K562 (cell line): Measurements from ENCODE around the gene KRI1. TPM values are rescaled to one million over a fixed set of nuclear protein-coding genes. Genes with fewer than 3 reads are reported as not detected.
A peak's percentile ranks its signal among the peaks of the same experiment; 100 is the strongest.

ENCODE experiments used
- ARID1B ChIP-seq: fragments of 450-650 bp; IDR thresholded peaks from 2 replicates; pipeline ENCODE4 v1.6.1; 2016; ENCODE audit warnings: antibody characterized with exemption, mild to moderate bottlenecking, inconsistent platforms
- ATF7 ChIP-seq: fragments of 450-650 bp; IDR thresholded peaks from 2 replicates; pipeline ENCODE4 v1.7.1; 2014; ENCODE audit warnings: mild to moderate bottlenecking, moderate library complexity
- EP400 ChIP-seq: fragments of 450-650 bp; IDR thresholded peaks from 2 replicates; pipeline ENCODE4 v1.6.1; 2017; ENCODE audit warnings: antibody characterized with exemption, mild to moderate bottlenecking, moderate library complexity
- ESRRA ChIP-seq: fragments of 450-650 bp; IDR thresholded peaks from 2 replicates; pipeline ENCODE4 v1.6.1; 2014; ENCODE audit warnings: low read depth, mild to moderate bottlenecking, moderate library complexity, borderline replicate concordance
- KDM1A ChIP-seq, 2 experiments: fragments of 450-650 bp; IDR thresholded peaks; 2 replicates each; pipeline ENCODE4 v1.6.1; 2016; ENCODE audit warnings: mild to moderate bottlenecking in 2 of 2
- L3MBTL2 ChIP-seq: fragments of 450-650 bp; IDR thresholded peaks from 2 replicates; pipeline ENCODE4 v1.6.1; 2016; ENCODE audit warnings: mild to moderate bottlenecking, moderate library complexity
- MGA ChIP-seq: fragments of 450-650 bp; IDR thresholded peaks from 2 replicates; pipeline ENCODE4 v1.6.1; 2016; ENCODE audit warnings: mild to moderate bottlenecking, moderate library complexity
- NCOA2 ChIP-seq, 2 experiments: fragments of 450-650 bp; IDR thresholded peaks; 2 replicates each; pipeline ENCODE4 v1.6.1; 2018; ENCODE audit warnings: mild to moderate bottlenecking in 2 of 2, moderate library complexity in 1 of 2; ENCODE audit not compliant: partially characterized antibody in 2 of 2
- PRPF4 ChIP-seq: fragments of 200-400 bp; formaldehyde crosslinking; IDR thresholded peaks from one replicate; pipeline ENCODE4 v1.6.1; 2017; ENCODE audit warnings: low read length, low read depth, mild to moderate bottlenecking; ENCODE audit not compliant: insufficient read depth, poor library complexity, severe bottlenecking
- RREB1 ChIP-seq: fragments of 250-450 bp; sonication (Bioruptor Pico); IDR thresholded peaks from 2 replicates; pipeline ENCODE4 v1.4.0; 2020
- SMARCA5 ChIP-seq: fragments of 450-650 bp; IDR thresholded peaks from 2 replicates; pipeline ENCODE4 v1.6.1; 2016
- polyA plus RNA-seq, 8 experiments: library from polyadenylated mRNA; depleted of rRNA in 4 of 8; stranded (reverse) in 5 of 8; unstranded in 3 of 8; fragments of >200 nt; fragmentation: Nextera tagmentation in 2 of 8; fragmentation: Illumina TruSeq in 1 of 8; extraction: Ambion mirVana in 2 of 8; extraction: Trizol in 1 of 8; gene quantifications; 2 replicates each; pipeline versions ENCODE4 v1.2.1 to v1.2.3, GENCODE V29; 2011 to 2014; ENCODE audit warnings: inconsistent platforms in 1 of 8, missing spikeins in 1 of 8
- total RNA-seq, 7 experiments: library from RNA; depleted of rRNA in 6 of 7; stranded (reverse); fragments of >200 nt in 6 of 7; fragmentation: Illumina TruSeq in 2 of 7; extraction: Trizol in 2 of 7; gene quantifications; 2 replicates each; pipeline versions ENCODE4 v1.2.1 to v1.2.3, GENCODE V29; 2011 to 2021; ENCODE audit warnings: low replicate concordance in 1 of 7

The KRI1 gene
- total and polyA plus RNA-seq, 9 of the 15 experiments (the other 6 are each of a cell fraction or from before 2014, with no cell fraction given), result 1.1 to 50.7 (median 24.7) TPM

GRCh38 chr19:10580979-10581631, 15.3 kb upstream of the KRI1 start (continued):
- no peak for TF ChIP-seq PRPF4
- TF ChIP-seq MGA, result peak; percentile 85
- no peak for TF ChIP-seq ESRRA
- peak; percentile 91 for TF ChIP-seq L3MBTL2
- TF ChIP-seq EP400, result no peak; the same call in 1 of the 2 replicates
- TF ChIP-seq ATF7, result 0 out of 2 replicates have a peak, but pooled peaks have one; percentile 12
- no peak for TF ChIP-seq SMARCA5
- TF ChIP-seq KDM1A (IDR thresholded peaks at IDR 0.05), result no peak
- no peak for TF ChIP-seq NCOA2 (IDR thresholded peaks at IDR 0.05; ENCODE audit: partially characterized antibody in 2 of 2)
- peak; percentile 13; the same call in 1 of the 2 replicates for TF ChIP-seq ARID1B
- no peak for TF ChIP-seq RREB1 (CRISPR knock-in tag)
